ENCODE measurements around the gene RAI14.

Gene RAI14

DNA sequence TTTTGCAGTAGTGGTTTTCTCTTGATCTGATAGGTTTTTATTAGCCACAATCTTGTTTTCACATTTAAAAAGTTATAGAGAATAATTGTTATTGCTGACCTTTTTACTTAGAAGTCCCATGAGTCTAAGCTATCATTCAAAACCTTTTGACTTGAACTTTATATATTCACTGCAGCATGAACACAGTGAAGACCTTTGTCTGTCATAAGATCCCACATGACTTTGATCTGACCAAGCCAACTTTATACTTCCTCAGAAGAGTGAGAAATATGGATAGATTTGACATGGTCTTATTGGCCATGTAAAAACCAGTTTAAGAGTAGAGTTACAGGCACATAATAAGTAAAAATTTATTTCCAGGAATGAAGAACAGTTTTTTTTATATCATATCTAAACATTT is 225.1 kb downstream of the RAI14 start:
- in situ Hi-C loops (cut with HindIII; ENCODE audit: low pct_ligation_motif_present, low sequenced_read_pairs) = no loop called here
- no peaks in the 10 kb centered on the region for H3K36me3 ChIP-seq (replicated peaks)
- H3K27ac ChIP-seq = no peak overlapping the region
- no peak overlapping the region for H3K4me3 ChIP-seq (ENCODE audit: low read depth, low read length)
- H3K27me3 ChIP-seq (replicated peaks) = no peaks in the 10 kb centered on the region
- TF ChIP-seq, protein P1, sequence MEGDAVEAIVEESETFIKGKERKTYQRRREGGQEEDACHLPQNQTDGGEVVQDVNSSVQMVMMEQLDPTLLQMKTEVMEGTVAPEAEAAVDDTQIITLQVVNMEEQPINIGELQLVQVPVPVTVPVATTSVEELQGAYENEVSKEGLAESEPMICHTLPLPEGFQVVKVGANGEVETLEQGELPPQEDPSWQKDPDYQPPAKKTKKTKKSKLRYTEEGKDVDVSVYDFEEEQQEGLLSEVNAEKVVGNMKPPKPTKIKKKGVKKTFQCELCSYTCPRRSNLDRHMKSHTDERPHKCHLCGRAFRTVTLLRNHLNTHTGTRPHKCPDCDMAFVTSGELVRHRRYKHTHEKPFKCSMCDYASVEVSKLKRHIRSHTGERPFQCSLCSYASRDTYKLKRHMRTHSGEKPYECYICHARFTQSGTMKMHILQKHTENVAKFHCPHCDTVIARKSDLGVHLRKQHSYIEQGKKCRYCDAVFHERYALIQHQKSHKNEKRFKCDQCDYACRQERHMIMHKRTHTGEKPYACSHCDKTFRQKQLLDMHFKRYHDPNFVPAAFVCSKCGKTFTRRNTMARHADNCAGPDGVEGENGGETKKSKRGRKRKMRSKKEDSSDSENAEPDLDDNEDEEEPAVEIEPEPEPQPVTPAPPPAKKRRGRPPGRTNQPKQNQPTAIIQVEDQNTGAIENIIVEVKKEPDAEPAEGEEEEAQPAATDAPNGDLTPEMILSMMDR (IDR thresholded peaks at IDR 0.05; ENCODE audit: low read depth, low read length, missing control alignments) = no peak
- DNase-seq = no peak
